ENCODE results near the gene SLC29A1. TPM values are rescaled to one million over a fixed set of nuclear protein-coding genes. Genes with fewer than 3 reads are reported as not detected.

The SLC29A1 gene
- total and polyA plus RNA-seq, 9 of the 15 experiments (the other 6 are each of a cell fraction or from before 2014, with no cell fraction given): 18.9 to 170 (median 57.7) TPM

GRCh38 chr6:44223319-44224028 is at the start of gene SLC29A1 (continued):
- TF ChIP-seq MYBL2 (IDR thresholded peaks at IDR 0.05; ENCODE audit: low read depth) (no peak), MYBL2 (CRISPR knock-in tag; IDR thresholded peaks at IDR 0.05; ENCODE audit: borderline replicate concordance) (no peak), GABPB1 (CRISPR knock-in tag; IDR thresholded peaks at IDR 0.05) (no peak), ZC3H8 (IDR thresholded peaks at IDR 0.05) (no peak), AFF1 (IDR thresholded peaks at IDR 0.05; ENCODE audit: low read depth in 1 of 2, partially characterized antibody in 2 of 2) (no peak), RBBP5 (IDR thresholded peaks at IDR 0.05; ENCODE audit: borderline replicate concordance, insufficient read depth, low read length, poor library complexity, severe bottlenecking) (peak; percentile 80), HDAC6 (IDR thresholded peaks at IDR 0.05; ENCODE audit: low read depth, low read length) (no peak), SMAD4 (CRISPR knock-in tag; conservative IDR thresholded peaks at IDR 0.05) (peak; percentile 54), NR3C1 (CRISPR knock-in tag; IDR thresholded peaks at IDR 0.05) (peak; percentile 84; the same call in 1 of the 2 replicates), ZBED1 (IDR thresholded peaks at IDR 0.05) (no peak), ILK (tag; IDR thresholded peaks at IDR 0.05; ENCODE audit: borderline replicate concordance, low read depth) (no peak), ZNF431 (CRISPR knock-in tag; IDR thresholded peaks at IDR 0.05) (0 out of 2 replicates have a peak, but pooled peaks have one; percentile 60), C11orf30 (IDR thresholded peaks at IDR 0.05; ENCODE audit: low read depth) (no peak), PML (IDR thresholded peaks at IDR 0.05; ENCODE audit: low read length) (0 out of 2 replicates have a peak, but pooled peaks have one; percentile 19), SIX5 (IDR thresholded peaks at IDR 0.05; ENCODE audit: borderline replicate concordance in 1 of 2, insufficient read depth in 1 of 2, low read depth in 1 of 2, low read length in 2 of 2) (no peak), MIER1 (IDR thresholded peaks at IDR 0.05; ENCODE audit: low read depth) (no peak)
- TF ChIP-seq, protein P1, sequence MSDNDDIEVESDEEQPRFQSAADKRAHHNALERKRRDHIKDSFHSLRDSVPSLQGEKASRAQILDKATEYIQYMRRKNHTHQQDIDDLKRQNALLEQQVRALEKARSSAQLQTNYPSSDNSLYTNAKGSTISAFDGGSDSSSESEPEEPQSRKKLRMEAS (CRISPR knock-in tag; IDR thresholded peaks at IDR 0.05): peak; percentile 97
- TF ChIP-seq, protein P2, sequence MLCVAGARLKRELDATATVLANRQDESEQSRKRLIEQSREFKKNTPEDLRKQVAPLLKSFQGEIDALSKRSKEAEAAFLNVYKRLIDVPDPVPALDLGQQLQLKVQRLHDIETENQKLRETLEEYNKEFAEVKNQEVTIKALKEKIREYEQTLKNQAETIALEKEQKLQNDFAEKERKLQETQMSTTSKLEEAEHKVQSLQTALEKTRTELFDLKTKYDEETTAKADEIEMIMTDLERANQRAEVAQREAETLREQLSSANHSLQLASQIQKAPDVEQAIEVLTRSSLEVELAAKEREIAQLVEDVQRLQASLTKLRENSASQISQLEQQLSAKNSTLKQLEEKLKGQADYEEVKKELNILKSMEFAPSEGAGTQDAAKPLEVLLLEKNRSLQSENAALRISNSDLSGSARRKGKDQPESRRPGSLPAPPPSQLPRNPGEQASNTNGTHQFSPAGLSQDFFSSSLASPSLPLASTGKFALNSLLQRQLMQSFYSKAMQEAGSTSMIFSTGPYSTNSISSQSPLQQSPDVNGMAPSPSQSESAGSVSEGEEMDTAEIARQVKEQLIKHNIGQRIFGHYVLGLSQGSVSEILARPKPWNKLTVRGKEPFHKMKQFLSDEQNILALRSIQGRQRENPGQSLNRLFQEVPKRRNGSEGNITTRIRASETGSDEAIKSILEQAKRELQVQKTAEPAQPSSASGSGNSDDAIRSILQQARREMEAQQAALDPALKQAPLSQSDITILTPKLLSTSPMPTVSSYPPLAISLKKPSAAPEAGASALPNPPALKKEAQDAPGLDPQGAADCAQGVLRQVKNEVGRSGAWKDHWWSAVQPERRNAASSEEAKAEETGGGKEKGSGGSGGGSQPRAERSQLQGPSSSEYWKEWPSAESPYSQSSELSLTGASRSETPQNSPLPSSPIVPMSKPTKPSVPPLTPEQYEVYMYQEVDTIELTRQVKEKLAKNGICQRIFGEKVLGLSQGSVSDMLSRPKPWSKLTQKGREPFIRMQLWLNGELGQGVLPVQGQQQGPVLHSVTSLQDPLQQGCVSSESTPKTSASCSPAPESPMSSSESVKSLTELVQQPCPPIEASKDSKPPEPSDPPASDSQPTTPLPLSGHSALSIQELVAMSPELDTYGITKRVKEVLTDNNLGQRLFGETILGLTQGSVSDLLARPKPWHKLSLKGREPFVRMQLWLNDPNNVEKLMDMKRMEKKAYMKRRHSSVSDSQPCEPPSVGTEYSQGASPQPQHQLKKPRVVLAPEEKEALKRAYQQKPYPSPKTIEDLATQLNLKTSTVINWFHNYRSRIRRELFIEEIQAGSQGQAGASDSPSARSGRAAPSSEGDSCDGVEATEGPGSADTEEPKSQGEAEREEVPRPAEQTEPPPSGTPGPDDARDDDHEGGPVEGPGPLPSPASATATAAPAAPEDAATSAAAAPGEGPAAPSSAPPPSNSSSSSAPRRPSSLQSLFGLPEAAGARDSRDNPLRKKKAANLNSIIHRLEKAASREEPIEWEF (CRISPR knock-in tag; IDR thresholded peaks at IDR 0.05): 0 out of 2 replicates have a peak, but pooled peaks have one; percentile 64
